K562 (cell line): ENCODE data around the gene GALNT15. TPM values are rescaled to one million over a fixed set of nuclear protein-coding genes. Genes with fewer than 3 reads are reported as not detected.

ENCODE experiments used
- ATAC-seq: fragments of 200-7000 bp; cut with Tn5 transposase; 3 replicates; pipeline ENCODE4 v1.9.1; 2020; ENCODE audit warnings: moderate library complexity
- BruUV-seq: library from RNA; stranded (reverse); fragments of 400-500 nt; replicated peaks from 2 replicates; lab custom pipeline; 2021; lab: Mats Ljungman, UMichigan
- CTCF ChIA-PET: fragments of 300-600 bp; formaldehyde crosslinking; extraction: SDS; loops from one replicate; lab custom pipeline; 2021; ENCODE audit warnings: low intra/inter-chr PET ratio; lab: Yijun Ruan, JAX
- POLR2A ChIA-PET: fragments of 300-600, 350-650 bp; sonication (Branson Sonifier 250); formaldehyde crosslinking; extraction: SDS; loops from one replicate; lab custom pipeline; 2021; ENCODE audit warnings: antibody characterized with exemption, inconsistent platforms; lab: Yijun Ruan, JAX
- DNase-seq, 4 experiments: peaks; one replicate each; pipeline versions ENCODE4 v3.0.0 to v3.0.0-alpha.2; 2011 to 2018; ENCODE audit warnings: low spot score in 3 of 4, mixed read lengths in 3 of 4; ENCODE audit errors: extremely low read depth in 1 of 4
- FAIRE-seq: peaks from 2 replicates; lab custom pipeline; 2011; peaks lifted over from hg19 to GRCh38; lab: Jason Lieb, UNC
- H2AFZ ChIP-seq: 2 replicates; pipeline ENCODE4 v1.6.0; 2011; ENCODE audit warnings: low read depth, low read length, control low read depth, inconsistent platforms
- H3K27ac ChIP-seq: fragments of 200-600 bp; 3 replicates; pipeline ENCODE4 v1.8.0; 2011; ENCODE audit warnings: low read depth, mild to moderate bottlenecking, control low read depth, inconsistent platforms, low read length, moderate library complexity, mixed read lengths; ENCODE audit errors: extremely low read depth
- H3K27me3 ChIP-seq, 2 experiments: fragments of 300-600 bp in 1 of 2; 2 replicates in 1 of 2; 3 replicates in 1 of 2; pipeline versions ENCODE4 v1.6.0 to v1.8.0; 2011; ENCODE audit warnings: inconsistent platforms in 2 of 2, low read length in 2 of 2, mild to moderate bottlenecking in 1 of 2, mixed read lengths in 1 of 2, moderate library complexity in 1 of 2; ENCODE audit not compliant: control insufficient read depth in 2 of 2, insufficient read depth in 2 of 2
- H3K36me3 ChIP-seq: fragments of 300-600 bp; 3 replicates; pipeline ENCODE4 v1.8.0; 2011; ENCODE audit warnings: mild to moderate bottlenecking, low read length, inconsistent platforms; ENCODE audit not compliant: control insufficient read depth, insufficient read depth
- H3K4me1 ChIP-seq, 2 experiments: fragments of 200-600 bp in 1 of 2; replicated peaks in 1 of 2; 2 replicates in 1 of 2; 3 replicates in 1 of 2; pipeline versions ENCODE4 v1.5.1 to v1.8.0; 2011; ENCODE audit warnings: inconsistent platforms in 2 of 2, low read length in 2 of 2, mild to moderate bottlenecking in 1 of 2, mixed read lengths in 1 of 2, moderate library complexity in 1 of 2; ENCODE audit not compliant: control insufficient read depth in 2 of 2, insufficient read depth in 2 of 2
- H3K4me2 ChIP-seq: 2 replicates; pipeline ENCODE4 v1.6.1; 2011; ENCODE audit warnings: low read length, control low read depth, inconsistent platforms, mixed read lengths; ENCODE audit not compliant: insufficient read depth
- H3K4me3 ChIP-seq: fragments of 200-600 bp; sonication (generic), shearing (Covaris generic); 2 replicates; pipeline ENCODE4 v1.5.1; 2016; ENCODE audit warnings: control low read depth, inconsistent platforms
- H3K79me2 ChIP-seq: fragments of 200-600 bp; 3 replicates; pipeline ENCODE4 v1.8.0; 2011; ENCODE audit warnings: low read length, inconsistent platforms; ENCODE audit not compliant: control insufficient read depth, insufficient read depth
- H3K9ac ChIP-seq, 2 experiments: 2 replicates each; pipeline versions ENCODE4 v1.6.0 to v1.6.1; 2011; ENCODE audit warnings: low read depth in 2 of 2, low read length in 2 of 2, control low read depth in 1 of 2, inconsistent platforms in 1 of 2, mild to moderate bottlenecking in 1 of 2, mixed read lengths in 1 of 2; ENCODE audit not compliant: insufficient read depth in 1 of 2
- H3K9me1 ChIP-seq: one replicate; pipeline ENCODE4 v1.6.0; 2011; ENCODE audit warnings: inconsistent platforms, mild to moderate bottlenecking, low read length, moderate library complexity; ENCODE audit not compliant: control insufficient read depth, insufficient read depth
- H3K9me3 ChIP-seq: replicated peaks from 2 replicates; pipeline ENCODE4 v1.5.1; 2011; ENCODE audit warnings: low read depth, low read length, inconsistent platforms; ENCODE audit not compliant: control insufficient read depth, insufficient read depth
- H4K20me1 ChIP-seq: replicated peaks from 2 replicates; pipeline ENCODE4 v1.6.1; 2011; ENCODE audit warnings: low read length, inconsistent platforms, mixed read lengths; ENCODE audit not compliant: control insufficient read depth, insufficient read depth
- ATF1 ChIP-seq, 2 experiments: fragments of 450-650 bp in 1 of 2; IDR thresholded peaks; 2 replicates each; pipeline ENCODE4 v1.6.1; 2016; ENCODE audit warnings: missing compliant biosample characterization in 1 of 2, missing genetic modification characterization in 1 of 2
- CBX1 ChIP-seq: sonication (generic); IDR thresholded peaks from 2 replicates; pipeline ENCODE4 v1.6.1; 2016; ENCODE audit warnings: antibody characterized with exemption, low read depth, mild to moderate bottlenecking
- DACH1 ChIP-seq: fragments of 450-650 bp; IDR thresholded peaks from 2 replicates; pipeline ENCODE4 v1.6.1; 2018; ENCODE audit not compliant: partially characterized antibody
- FOXK1 ChIP-seq: sonication (generic); formaldehyde crosslinking; IDR thresholded peaks from 2 replicates; pipeline ENCODE4 v1.8.0; 2022; ENCODE audit warnings: missing genetic modification reagents, mild to moderate bottlenecking, borderline replicate concordance
- JUN ChIP-seq, 2 experiments: sonication (generic) in 1 of 2; formaldehyde crosslinking in 1 of 2; IDR thresholded peaks; 2 replicates each; pipeline versions ENCODE4 v1.6.1 to v1.8.0; 2012 to 2022; ENCODE audit warnings: borderline replicate concordance in 2 of 2, mild to moderate bottlenecking in 2 of 2, improper control_type of control experiment in 1 of 2, low read depth in 1 of 2, low read length in 1 of 2, missing genetic modification reagents in 1 of 2
- MCM5 ChIP-seq: fragments of 450-650 bp; IDR thresholded peaks from 2 replicates; pipeline ENCODE4 v1.6.1; 2016; ENCODE audit warnings: low read depth
- POLR2AphosphoS2 ChIP-seq: IDR thresholded peaks from 2 replicates; pipeline ENCODE4 v1.6.1; 2012; ENCODE audit warnings: low read length, improper control_type of control experiment
- PTRF ChIP-seq: fragments of 450-650 bp; IDR thresholded peaks from 2 replicates; pipeline ENCODE4 v1.6.1; 2016; ENCODE audit warnings: mild to moderate bottlenecking, missing genetic modification characterization, missing compliant biosample characterization
- PTTG1 ChIP-seq: fragments of 450-650 bp; IDR thresholded peaks from 2 replicates; pipeline ENCODE4 v1.6.1; 2016; ENCODE audit warnings: low read depth, mild to moderate bottlenecking, missing genetic modification characterization, missing compliant biosample characterization
- RAD21 ChIP-seq, 2 experiments: fragments of 250-450 bp in 1 of 2; fragments of 450-650 bp in 1 of 2; sonication (Bioruptor Pico) in 1 of 2; formaldehyde crosslinking in 1 of 2; IDR thresholded peaks in 1 of 2; conservative IDR thresholded peaks in 1 of 2; 2 replicates each; pipeline versions ENCODE4 v1.4.0 to v1.8.0; 2020 to 2022; ENCODE audit warnings: mild to moderate bottlenecking in 2 of 2, moderate library complexity in 1 of 2
- RBFOX2 ChIP-seq: fragments of 200-400 bp; formaldehyde crosslinking; IDR thresholded peaks from 2 replicates; pipeline ENCODE4 v1.6.1; 2017; ENCODE audit warnings: low read depth, mild to moderate bottlenecking, low read length, moderate library complexity
- ZNF76 ChIP-seq: fragments of 250-450 bp; sonication (Bioruptor Pico); IDR thresholded peaks from 2 replicates; pipeline ENCODE4 v1.4.0; 2020; ENCODE audit warnings: mild to moderate bottlenecking, moderate library complexity, borderline replicate concordance
- WGBS: fragments of 100-300 bp; shearing (Covaris generic); methylation state at CpG from one replicate; pipeline ENCODE4 v1.1.6; 2016; ENCODE audit warnings: low coverage, mixed read lengths; ENCODE audit not compliant: insufficient coverage; ENCODE audit errors: missing lambda C conversion rate; 5-methylcytosine and 5-hydroxymethylcytosine counted together
- in situ Hi-C: fragments of 300-500 bp; cut with MboI; formaldehyde crosslinking; loops from 4 replicates; pipeline ENCODE4 v1.15.0; 2018; ENCODE audit warnings: inconsistent platforms, mixed read lengths
- intact Hi-C: fragments of 100-400 bp; cut with micrococcal nuclease; formaldehyde crosslinking; loops from 2 replicates; pipeline ENCODE4 v1.14.2; 2022
- polyA plus RNA-seq, 8 experiments: library from polyadenylated mRNA; depleted of rRNA in 4 of 8; stranded (reverse) in 5 of 8; unstranded in 3 of 8; fragments of >200 nt; fragmentation: Nextera tagmentation in 2 of 8; fragmentation: Illumina TruSeq in 1 of 8; extraction: Ambion mirVana in 2 of 8; extraction: Trizol in 1 of 8; gene quantifications; 2 replicates each; pipeline versions ENCODE4 v1.2.1 to v1.2.3, GENCODE V29; 2011 to 2014; ENCODE audit warnings: inconsistent platforms in 1 of 8, missing spikeins in 1 of 8
- total RNA-seq, 7 experiments: library from RNA; depleted of rRNA in 6 of 7; stranded (reverse); fragments of >200 nt in 6 of 7; fragmentation: Illumina TruSeq in 2 of 7; extraction: Trizol in 2 of 7; gene quantifications; 2 replicates each; pipeline versions ENCODE4 v1.2.1 to v1.2.3, GENCODE V29; 2011 to 2021; ENCODE audit warnings: low replicate concordance in 1 of 7
- TF ChIP-seq, protein P1 (sequence below): fragments of 450-650 bp; IDR thresholded peaks from 2 replicates; pipeline ENCODE4 v1.7.0; 2016; ENCODE audit warnings: borderline replicate concordance
- TF ChIP-seq, protein P2 (sequence below): sonication (generic); formaldehyde crosslinking; IDR thresholded peaks from 2 replicates; pipeline ENCODE4 v1.8.0; 2022; ENCODE audit warnings: mild to moderate bottlenecking, missing genetic modification reagents
- TF ChIP-seq, protein P3 (sequence below): fragments of 450-650 bp; IDR thresholded peaks from one replicate; pipeline ENCODE4 v1.6.1; 2018; ENCODE audit warnings: mild to moderate bottlenecking, moderate library complexity; ENCODE audit not compliant: partially characterized antibody
- TF ChIP-seq, protein P4 (sequence below): fragments of 450-650 bp; IDR thresholded peaks from 2 replicates; pipeline ENCODE4 v1.6.1; 2018; ENCODE audit warnings: mild to moderate bottlenecking, low read depth; ENCODE audit not compliant: partially characterized antibody

Gene GALNT15
- total and polyA plus RNA-seq, 9 of the 15 experiments (the other 6 are each of a cell fraction or from before 2014, with no cell fraction given), result not detected

DNA sequence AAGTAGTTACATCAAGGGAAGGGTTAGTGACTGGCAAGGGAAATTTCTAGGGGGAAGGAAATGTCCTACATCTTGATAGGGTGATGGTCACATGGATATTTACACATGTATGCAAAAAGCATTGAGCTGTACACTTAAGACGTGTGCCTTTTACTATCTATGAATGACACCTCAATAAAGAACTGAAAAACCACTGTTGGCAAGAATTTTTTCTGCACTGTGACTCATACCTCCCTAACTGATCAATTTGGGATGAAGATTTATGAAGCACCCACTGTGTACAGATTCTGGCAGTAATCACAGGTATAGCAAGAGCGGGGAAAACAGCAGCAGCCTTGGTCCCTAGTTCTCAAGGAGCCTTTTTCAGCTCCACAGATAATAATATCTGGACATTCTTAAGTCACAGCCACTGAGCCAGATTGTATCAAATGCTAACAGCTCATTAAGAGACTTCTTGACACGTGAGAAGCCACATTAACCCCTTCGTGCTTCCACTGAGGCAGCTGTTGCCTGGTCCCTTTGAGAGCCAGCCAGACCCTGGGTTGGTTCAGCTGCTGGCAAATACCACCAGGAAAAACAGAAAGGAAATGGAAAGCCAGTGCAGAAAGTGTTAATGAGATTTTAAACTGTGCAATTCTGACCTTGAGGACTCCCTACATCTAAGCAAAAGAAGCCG, 32.0 kb upstream of the GALNT15 start:
- in situ Hi-C loops, result no loop called here
- Histone ChIP-seq H3K27ac (no peak overlapping the region), H3K9me1 (no peaks in the 10 kb centered on the region), H2AFZ (no peak overlapping the region), H3K27me3 (peaks cover 11 to 35% of the 10 kb centered on the region in 2 experiments; a peak in 4 of 5 replicates), H3K4me2 (no peak overlapping the region), H3K79me2 (no peaks in the 10 kb centered on the region), H4K20me1 (no peaks in the 10 kb centered on the region), H3K4me3 (no peak overlapping the region), H3K4me1 (no peaks in the 10 kb centered on the region), H3K9me3 (no peaks in the 10 kb centered on the region; the same call in 1 of the 2 replicates), H3K9ac (no peak overlapping the region), H3K36me3 (no peaks in the 10 kb centered on the region)
- WGBS, result 1% methylated on average over 5 of the region's 5 CpGs
- no TSS peak for BruUV-seq
- ATAC-seq (no peak), FAIRE-seq (no peak), DNase-seq (no peak)
- no peak for TF ChIP-seq RAD21 (CRISPR knock-in tag; conservative IDR thresholded peaks at IDR 0.05 in 1 of 2, IDR thresholded peaks at IDR 0.05 in 1 of 2)
- TF ChIP-seq DACH1, result no peak
- no peak for TF ChIP-seq MCM5
- TF ChIP-seq ATF1 (CRISPR knock-in tag; IDR thresholded peaks at IDR 0.05), result no peak
- TF ChIP-seq ATF1 (tag; IDR thresholded peaks at IDR 0.05), result no peak
- TF ChIP-seq, protein P1, sequence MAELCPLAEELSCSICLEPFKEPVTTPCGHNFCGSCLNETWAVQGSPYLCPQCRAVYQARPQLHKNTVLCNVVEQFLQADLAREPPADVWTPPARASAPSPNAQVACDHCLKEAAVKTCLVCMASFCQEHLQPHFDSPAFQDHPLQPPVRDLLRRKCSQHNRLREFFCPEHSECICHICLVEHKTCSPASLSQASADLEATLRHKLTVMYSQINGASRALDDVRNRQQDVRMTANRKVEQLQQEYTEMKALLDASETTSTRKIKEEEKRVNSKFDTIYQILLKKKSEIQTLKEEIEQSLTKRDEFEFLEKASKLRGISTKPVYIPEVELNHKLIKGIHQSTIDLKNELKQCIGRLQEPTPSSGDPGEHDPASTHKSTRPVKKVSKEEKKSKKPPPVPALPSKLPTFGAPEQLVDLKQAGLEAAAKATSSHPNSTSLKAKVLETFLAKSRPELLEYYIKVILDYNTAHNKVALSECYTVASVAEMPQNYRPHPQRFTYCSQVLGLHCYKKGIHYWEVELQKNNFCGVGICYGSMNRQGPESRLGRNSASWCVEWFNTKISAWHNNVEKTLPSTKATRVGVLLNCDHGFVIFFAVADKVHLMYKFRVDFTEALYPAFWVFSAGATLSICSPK, result no peak
- TF ChIP-seq, protein P2, sequence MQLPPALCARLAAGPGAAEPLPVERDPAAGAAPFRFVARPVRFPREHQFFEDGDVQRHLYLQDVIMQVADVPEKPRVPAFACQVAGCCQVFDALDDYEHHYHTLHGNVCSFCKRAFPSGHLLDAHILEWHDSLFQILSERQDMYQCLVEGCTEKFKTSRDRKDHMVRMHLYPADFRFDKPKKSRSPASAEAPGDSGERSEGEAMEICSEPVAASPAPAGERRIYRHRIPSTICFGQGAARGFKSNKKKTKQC (CRISPR knock-in tag), result no peak
- TF ChIP-seq, protein P3, sequence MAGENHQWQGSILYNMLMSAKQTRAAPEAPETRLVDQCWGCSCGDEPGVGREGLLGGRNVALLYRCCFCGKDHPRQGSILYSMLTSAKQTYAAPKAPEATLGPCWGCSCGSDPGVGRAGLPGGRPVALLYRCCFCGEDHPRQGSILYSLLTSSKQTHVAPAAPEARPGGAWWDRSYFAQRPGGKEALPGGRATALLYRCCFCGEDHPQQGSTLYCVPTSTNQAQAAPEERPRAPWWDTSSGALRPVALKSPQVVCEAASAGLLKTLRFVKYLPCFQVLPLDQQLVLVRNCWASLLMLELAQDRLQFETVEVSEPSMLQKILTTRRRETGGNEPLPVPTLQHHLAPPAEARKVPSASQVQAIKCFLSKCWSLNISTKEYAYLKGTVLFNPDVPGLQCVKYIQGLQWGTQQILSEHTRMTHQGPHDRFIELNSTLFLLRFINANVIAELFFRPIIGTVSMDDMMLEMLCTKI, result no peak
- no peak for TF ChIP-seq POLR2AphosphoS2
- no peak for TF ChIP-seq JUN (IDR thresholded peaks at IDR 0.05; ENCODE audit: borderline replicate concordance, low read depth, low read length)
- TF ChIP-seq JUN (CRISPR knock-in tag; IDR thresholded peaks at IDR 0.05; ENCODE audit: borderline replicate concordance), result no peak
- TF ChIP-seq FOXK1 (CRISPR knock-in tag), result no peak
- TF ChIP-seq PTTG1 (tag), result no peak
- no peak for TF ChIP-seq PTRF (tag)
- no peak for TF ChIP-seq ZNF76 (CRISPR knock-in tag)
- no peak for TF ChIP-seq CBX1
- TF ChIP-seq RBFOX2, result no peak
- TF ChIP-seq, protein P4, sequence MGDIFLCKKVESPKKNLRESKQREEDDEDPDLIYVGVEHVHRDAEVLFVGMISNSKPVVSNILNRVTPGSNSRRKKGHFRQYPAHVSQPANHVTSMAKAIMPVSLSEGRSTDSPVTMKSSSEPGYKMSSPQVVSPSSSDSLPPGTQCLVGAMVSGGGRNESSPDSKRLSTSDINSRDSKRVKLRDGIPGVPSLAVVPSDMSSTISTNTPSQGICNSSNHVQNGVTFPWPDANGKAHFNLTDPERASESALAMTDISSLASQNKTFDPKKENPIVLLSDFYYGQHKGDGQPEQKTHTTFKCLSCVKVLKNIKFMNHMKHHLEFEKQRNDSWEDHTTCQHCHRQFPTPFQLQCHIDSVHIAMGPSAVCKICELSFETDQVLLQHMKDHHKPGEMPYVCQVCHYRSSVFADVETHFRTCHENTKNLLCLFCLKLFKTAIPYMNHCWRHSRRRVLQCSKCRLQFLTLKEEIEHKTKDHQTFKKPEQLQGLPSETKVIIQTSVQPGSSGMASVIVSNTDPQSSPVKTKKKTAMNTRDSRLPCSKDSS, result no peak
- POLR2A ChIA-PET, result no interaction called here
- intact Hi-C loops, result no loop called here
- CTCF ChIA-PET, result no interaction called here
